SK-N-SH treated with all-trans-retinoic acid at 6 μM for 48 hours (cell line): Measurements from ENCODE around the gene TSPAN14.
A peak's percentile ranks its signal among the peaks of the same experiment; 100 is the strongest.

Source experiments
- BACH2 ChIP-seq: fragments of 250-450 bp; sonication (Bioruptor Pico); IDR thresholded peaks from 2 replicates; pipeline ENCODE4 v1.9.0; 2021; ENCODE audit warnings: mild to moderate bottlenecking, borderline replicate concordance
- ESRRG ChIP-seq: fragments of 250-450 bp; sonication (Bioruptor Pico); IDR thresholded peaks from 2 replicates; pipeline ENCODE4 v1.6.1; 2021; ENCODE audit warnings: mild to moderate bottlenecking
- GLIS3 ChIP-seq: fragments of 250-450 bp; sonication (Bioruptor Pico); IDR thresholded peaks from 2 replicates; pipeline ENCODE4 v1.5.0; 2020; ENCODE audit warnings: mild to moderate bottlenecking, moderate library complexity
- PATZ1 ChIP-seq: fragments of 250-450 bp; sonication (Bioruptor Pico); IDR thresholded peaks from 2 replicates; pipeline ENCODE4 v1.8.0; 2020; ENCODE audit warnings: mild to moderate bottlenecking, moderate library complexity, borderline replicate concordance
- POU6F1 ChIP-seq: fragments of 250-450 bp; sonication (Bioruptor Pico); IDR thresholded peaks from 2 replicates; pipeline ENCODE4 v1.8.0; 2021; ENCODE audit warnings: low read depth, mild to moderate bottlenecking, moderate library complexity, borderline replicate concordance
- PPARA ChIP-seq: fragments of 250-450 bp; sonication (Bioruptor Pico); IDR thresholded peaks from 2 replicates; pipeline ENCODE4 v1.5.0; 2020; ENCODE audit warnings: mild to moderate bottlenecking, borderline replicate concordance
- SNAI2 ChIP-seq: fragments of 250-450 bp; sonication (Bioruptor Pico); IDR thresholded peaks from 2 replicates; pipeline ENCODE4 v1.5.0; 2020; ENCODE audit warnings: mild to moderate bottlenecking, moderate library complexity
- TCF4 ChIP-seq: fragments of 250-450 bp; sonication (Bioruptor Pico); IDR thresholded peaks from 2 replicates; pipeline ENCODE4 v1.8.0; 2021; ENCODE audit warnings: mild to moderate bottlenecking, moderate library complexity, borderline replicate concordance
- TOX ChIP-seq: fragments of 250-450 bp; sonication (Bioruptor Pico); IDR thresholded peaks from 2 replicates; pipeline ENCODE4 v1.8.0; 2021; ENCODE audit warnings: mild to moderate bottlenecking, moderate library complexity, borderline replicate concordance
- ZC3H10 ChIP-seq: fragments of 250-450 bp; sonication (Bioruptor Pico); IDR thresholded peaks from 2 replicates; pipeline ENCODE4 v1.5.1; 2021; ENCODE audit warnings: mild to moderate bottlenecking, moderate library complexity
- ZFP3 ChIP-seq: fragments of 250-450 bp; sonication (Bioruptor Pico); IDR thresholded peaks from 2 replicates; pipeline ENCODE4 v1.5.0; 2020; ENCODE audit warnings: mild to moderate bottlenecking, moderate library complexity
- ZFP30 ChIP-seq: fragments of 450-650 bp; formaldehyde crosslinking; IDR thresholded peaks from 2 replicates; pipeline ENCODE4 v1.5.0; 2022; ENCODE audit warnings: mild to moderate bottlenecking, moderate library complexity
- TF ChIP-seq, protein P1 (sequence below): fragments of 250-450 bp; sonication (Bioruptor Pico); IDR thresholded peaks from 2 replicates; pipeline ENCODE4 v1.5.1; 2020; ENCODE audit warnings: low read depth, mild to moderate bottlenecking, moderate library complexity

- TF ChIP-seq TCF4 (CRISPR knock-in tag): no peak
- no peak for TF ChIP-seq BACH2 (CRISPR knock-in tag)
- no peak for TF ChIP-seq ZC3H10 (CRISPR knock-in tag)
- no peak for TF ChIP-seq ZFP3
- TF ChIP-seq POU6F1 (CRISPR knock-in tag): no peak
- no peak for TF ChIP-seq TOX (CRISPR knock-in tag)
- TF ChIP-seq, protein P1, sequence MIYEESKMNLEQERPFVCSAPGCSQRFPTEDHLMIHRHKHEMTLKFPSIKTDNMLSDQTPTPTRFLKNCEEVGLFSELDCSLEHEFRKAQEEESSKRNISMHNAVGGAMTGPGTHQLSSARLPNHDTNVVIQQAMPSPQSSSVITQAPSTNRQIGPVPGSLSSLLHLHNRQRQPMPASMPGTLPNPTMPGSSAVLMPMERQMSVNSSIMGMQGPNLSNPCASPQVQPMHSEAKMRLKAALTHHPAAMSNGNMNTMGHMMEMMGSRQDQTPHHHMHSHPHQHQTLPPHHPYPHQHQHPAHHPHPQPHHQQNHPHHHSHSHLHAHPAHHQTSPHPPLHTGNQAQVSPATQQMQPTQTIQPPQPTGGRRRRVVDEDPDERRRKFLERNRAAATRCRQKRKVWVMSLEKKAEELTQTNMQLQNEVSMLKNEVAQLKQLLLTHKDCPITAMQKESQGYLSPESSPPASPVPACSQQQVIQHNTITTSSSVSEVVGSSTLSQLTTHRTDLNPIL: peak; percentile 40; the same call in 1 of the 2 replicates
- no peak for TF ChIP-seq ESRRG (CRISPR knock-in tag)
- no peak for TF ChIP-seq ZFP30 (CRISPR knock-in tag)
- no peak for TF ChIP-seq PATZ1 (CRISPR knock-in tag)
- no peak for TF ChIP-seq GLIS3 (CRISPR knock-in tag)
- no peak for TF ChIP-seq PPARA
- no peak for TF ChIP-seq SNAI2 (CRISPR knock-in tag)
These were observed 52.1 kb downstream of the TSPAN14 start for GRCh38 chr10:80506189-80506575.
